Measurements from ENCODE around the gene NOS1AP.

NOS1AP gene

DNA sequence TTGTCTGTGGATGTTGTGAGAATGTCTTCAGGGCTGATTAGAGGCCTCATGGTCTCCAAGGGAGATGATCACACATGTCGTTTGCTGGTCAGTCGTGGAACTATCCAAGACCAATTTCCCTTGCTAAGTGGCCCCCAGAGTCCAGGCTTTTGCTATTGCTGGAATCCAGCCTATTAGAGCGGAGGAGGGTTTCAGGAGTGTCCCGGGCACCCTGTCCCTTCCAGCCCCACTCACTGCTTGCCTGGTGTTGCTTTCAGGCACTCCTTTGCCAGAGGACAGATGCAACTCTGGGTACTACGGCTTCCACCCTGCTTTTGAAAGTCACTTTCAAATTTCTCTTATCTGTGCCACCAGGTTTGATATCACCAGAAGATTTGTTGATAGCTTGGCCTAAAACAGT, 149.1 kb downstream of the NOS1AP start:
- DNase-seq (ENCODE audit: low read depth in 2 of 2): no peak

DNA sequence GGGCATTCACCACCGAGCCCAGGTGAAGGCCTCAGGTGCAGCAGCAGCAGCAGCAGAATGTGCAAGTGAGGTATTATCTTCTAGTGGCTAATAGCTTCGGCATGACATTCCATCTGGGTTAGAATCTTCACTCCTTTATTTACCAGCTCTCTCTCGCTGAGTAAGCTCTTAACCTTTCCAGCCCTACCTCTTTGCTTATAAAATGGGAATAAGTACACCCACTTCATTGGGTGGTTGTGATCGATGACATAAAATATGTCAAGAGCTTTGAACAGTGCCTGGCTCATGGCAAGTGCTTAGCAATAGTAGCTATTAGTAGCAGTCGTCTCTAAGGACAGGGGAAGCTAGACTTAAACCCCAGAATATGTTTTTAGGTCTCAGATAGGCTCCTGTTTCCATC, 149.5 kb downstream of the NOS1AP start:
- DNase-seq (ENCODE audit: low read depth in 2 of 2): no peak

GRCh38 chr1:162219461-162219860, 150.0 kb downstream of the NOS1AP start:
- DNase-seq (ENCODE audit: low read depth in 2 of 2): no peak

DNA sequence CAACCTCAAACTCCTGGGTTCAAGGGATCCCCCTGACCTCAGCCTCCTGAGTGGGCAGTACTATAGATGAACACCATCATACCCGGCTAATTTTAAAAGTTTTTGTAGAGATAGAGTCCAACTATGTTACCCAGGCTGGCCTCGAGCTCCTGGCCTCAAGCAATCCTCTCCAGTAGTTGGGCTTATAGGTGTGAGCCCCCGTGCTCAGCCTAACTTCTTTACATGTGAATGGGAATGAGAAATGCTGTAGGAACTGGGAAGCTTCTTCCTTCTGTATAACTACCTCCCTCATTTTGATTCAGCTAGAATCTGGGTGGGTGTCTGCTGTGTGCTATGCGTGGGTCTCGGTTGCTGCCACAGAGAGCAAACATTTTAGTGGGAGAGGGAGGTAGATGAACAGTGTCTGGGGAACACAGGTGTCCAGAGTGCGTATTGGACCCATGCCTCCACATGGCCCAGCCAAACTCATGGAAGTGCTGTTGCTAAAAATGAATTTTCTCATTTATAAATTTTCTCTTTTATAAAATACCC, 150.6 kb downstream of the NOS1AP start:
- DNase-seq (ENCODE audit: low read depth in 2 of 2): no peak

- no peak for DNase-seq (ENCODE audit: low read depth in 2 of 2)
These were observed 152.5 kb downstream of the NOS1AP start for GRCh38 chr1:162222014-162222413.

- no peak for DNase-seq (ENCODE audit: low read depth in 2 of 2)
These were observed 153.2 kb downstream of the NOS1AP start for GRCh38 chr1:162222730-162223129.

DNA sequence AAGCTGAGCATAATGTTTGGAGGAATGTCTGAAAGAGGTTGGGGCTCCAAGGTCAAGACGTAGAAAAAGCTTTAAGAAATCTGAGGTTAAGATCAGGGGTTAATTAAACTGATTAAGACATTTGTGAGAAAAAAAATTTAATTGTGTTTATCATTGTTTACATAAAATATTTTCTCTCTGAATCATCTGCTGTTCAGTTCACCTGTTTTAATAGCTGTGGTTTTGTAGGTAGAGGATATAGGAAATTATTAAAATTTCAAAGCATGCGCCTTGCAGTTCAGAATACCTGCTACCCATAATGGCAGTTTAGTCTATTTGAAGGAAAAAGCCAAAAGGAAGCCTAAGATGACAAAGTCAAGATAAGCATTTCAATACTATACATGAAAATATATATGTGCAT, 154.0 kb downstream of the NOS1AP start:
- DNase-seq (ENCODE audit: low read depth in 2 of 2): no peak

DNA sequence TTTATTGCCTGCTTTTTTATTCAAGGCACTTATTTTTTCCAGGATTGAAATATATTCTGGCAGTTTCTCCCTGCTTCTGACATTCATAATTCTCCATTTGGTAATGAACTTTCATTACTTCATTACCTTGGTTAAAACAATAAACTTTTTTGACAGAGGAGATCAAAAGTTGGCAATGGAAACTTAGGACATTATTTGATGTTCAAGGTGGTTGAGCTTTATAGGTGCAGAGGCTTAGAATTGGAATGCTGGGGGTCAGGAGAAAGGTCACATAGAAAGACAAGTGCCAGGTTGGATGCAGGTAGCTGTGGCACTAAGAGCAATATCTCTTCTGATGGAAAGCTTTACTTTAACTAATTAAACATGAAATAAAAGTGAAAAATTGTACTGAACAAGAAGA, 154.8 kb downstream of the NOS1AP start:
- DNase-seq (ENCODE audit: low read depth in 2 of 2): no peak

GRCh38 chr1:162228586-162228985, 159.1 kb downstream of the NOS1AP start:
- no peak for DNase-seq (ENCODE audit: low read depth in 2 of 2)

- DNase-seq (ENCODE audit: low read depth in 2 of 2): no peak
These were observed 160.1 kb downstream of the NOS1AP start for GRCh38 chr1:162229549-162229948.

GRCh38 chr1:162230096-162230495, 160.6 kb downstream of the NOS1AP start:
- DNase-seq (ENCODE audit: low read depth in 2 of 2): no peak

DNA sequence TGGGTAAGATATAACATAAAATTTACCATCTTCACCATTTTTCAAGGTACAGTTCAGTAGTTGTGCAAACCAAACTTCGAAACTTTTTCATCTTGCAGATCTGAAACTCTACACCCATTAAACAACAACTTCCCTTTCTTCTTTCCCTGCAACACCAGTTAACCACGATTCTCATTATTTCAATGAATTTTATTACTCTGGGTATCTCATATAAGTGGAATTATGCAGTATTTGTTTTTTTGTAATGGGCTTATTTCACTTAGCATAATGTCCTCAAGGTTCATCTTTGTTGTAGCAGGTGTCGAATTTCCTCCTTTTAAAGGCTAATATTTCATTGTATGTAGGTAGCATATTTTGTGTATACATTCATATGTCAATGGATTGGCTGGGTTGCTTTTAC, 161.0 kb downstream of the NOS1AP start:
- no peak for DNase-seq (ENCODE audit: low read depth in 2 of 2)

DNA sequence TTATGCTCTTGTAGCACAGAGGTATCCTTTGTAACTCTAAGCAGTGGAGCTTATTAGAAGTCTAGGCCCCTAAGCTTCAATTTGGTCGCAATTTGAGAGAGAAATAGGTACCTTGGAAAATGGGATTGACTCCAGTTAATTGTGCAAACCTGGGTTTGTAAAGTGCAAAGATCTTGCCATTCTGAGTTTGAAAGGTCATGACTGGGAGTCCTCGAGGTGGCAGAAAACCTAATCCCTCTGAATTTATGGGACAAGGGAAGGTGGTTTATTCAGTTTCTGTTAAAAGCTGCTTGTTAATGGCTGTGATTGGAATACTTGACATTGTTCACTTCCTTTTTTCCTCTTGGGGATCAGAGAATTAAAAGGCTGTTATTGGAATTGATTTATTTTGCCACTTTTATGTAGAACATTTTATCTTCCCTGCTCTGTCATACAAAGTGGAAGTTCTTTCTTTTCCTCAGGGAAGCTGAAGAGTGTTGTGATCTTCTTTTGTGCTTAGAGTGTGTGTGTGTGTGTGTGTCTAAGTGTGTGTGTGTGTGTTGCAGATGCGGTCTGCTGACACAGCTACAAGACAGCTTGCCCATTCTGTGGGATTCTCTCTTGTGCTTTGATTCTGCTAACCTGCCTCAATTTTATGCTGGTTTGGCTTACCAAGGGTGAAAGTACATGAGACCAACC, 162.7 kb downstream of the NOS1AP start:
- no peak for DNase-seq (ENCODE audit: low read depth in 2 of 2)

DNA sequence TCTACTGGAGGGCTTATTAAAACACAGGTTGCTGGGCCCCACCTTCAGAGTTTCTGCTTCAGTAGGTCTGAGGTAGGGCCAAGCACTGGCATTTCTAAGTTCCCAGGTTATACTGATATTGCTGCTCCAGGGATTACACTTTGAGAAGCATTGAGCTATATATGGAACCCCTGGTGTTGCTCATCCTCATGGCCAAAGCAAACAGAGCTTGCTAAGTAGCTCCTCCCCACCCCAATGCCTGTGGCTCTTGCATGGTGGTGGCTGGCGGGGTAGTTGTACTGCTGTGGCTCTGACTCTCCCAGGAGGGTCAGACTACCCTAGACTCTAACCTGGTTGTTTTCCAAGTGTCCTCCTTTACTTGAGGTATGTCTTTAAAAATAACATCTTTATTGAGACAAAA, 163.6 kb downstream of the NOS1AP start:
- DNase-seq (ENCODE audit: low read depth in 2 of 2): no peak

DNA sequence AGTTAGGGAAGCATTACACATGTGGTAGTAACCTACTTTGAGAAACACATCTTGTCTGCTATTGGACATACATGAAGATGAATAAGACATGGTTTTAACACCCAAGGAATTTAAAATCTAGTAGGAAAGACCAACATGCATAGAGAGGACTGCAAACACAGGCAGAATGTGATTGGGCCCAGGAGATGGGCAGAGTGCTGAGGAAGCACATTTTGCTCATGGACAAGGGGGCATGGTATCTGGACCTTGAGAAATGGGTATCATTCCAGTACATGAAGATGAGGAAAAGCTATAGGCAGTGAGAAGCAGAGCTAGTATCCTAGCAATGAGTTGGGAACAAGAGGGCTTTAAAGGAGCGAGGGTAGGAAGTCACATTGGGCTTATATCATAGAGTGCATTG, 164.4 kb downstream of the NOS1AP start:
- DNase-seq (ENCODE audit: low read depth in 2 of 2): no peak

- no peak for DNase-seq (ENCODE audit: low read depth in 2 of 2)
These were observed 165.1 kb downstream of the NOS1AP start for GRCh38 chr1:162234571-162234970.

DNA sequence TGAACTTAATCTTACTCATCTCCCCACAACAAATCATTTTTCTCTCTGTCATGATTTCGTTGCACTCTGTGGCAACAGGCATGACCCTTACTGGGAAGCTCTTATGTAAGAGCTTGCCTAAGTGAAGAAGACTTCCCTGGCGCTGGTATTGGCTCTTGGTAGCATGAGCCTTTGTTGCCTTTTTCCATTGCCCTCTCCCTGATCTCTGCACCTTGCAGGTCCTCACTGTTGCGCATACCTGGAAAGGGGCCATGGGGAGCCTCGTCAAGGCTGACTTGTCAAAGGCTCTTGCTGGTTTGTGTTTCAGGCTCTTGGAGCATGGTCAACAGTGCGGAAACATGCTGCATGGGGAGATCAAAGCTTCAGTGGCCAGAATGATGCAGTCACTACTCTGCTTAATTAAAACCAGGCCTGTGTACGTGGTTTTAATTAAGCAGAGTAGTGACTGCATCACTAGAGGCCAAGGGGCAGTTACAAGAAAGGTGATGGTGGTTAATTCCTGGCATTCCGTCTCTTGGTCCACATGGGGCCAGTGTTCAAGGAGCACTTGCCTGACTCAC, 165.8 kb downstream of the NOS1AP start:
- DNase-seq (ENCODE audit: low read depth in 2 of 2): no peak

DNA sequence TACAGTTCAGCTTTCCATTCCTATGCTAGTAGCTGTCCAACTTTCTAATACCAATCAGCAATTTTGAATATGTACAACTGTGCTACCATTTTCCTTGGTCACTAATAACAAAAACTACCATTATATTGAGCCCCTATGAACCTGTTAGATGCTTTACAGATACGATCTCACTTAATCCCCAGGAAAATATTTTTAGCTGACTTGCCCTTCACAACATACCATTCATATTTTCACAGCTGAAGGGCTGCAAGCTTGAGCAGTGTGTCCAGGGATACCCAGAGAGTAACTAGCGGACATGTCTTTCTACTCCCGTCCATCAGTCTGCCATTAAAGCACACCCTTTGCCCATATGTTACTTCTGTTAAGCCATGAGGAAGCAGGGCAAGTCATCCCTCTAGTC, 166.7 kb downstream of the NOS1AP start:
- no peak for DNase-seq (ENCODE audit: low read depth in 2 of 2)

DNA sequence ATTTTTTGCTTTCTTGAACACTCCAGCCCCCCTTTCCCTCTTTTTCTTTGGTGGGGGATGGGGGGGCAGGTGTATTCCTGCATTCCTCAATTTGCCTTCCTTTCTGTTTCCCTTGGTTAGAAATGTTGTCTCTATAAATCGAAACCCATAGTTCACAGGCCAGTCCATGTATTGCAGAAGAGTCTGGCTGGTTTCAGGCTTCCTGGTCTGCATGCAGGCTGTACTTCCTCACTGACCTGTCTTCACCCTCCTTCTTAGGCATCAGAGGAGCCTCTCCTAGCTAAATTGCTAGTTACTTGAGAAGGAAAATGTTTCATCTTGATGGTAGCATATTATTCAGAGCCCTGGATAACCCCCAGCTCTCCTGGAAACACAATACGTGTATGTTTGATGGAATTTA, 167.1 kb downstream of the NOS1AP start:
- DNase-seq (ENCODE audit: low read depth in 2 of 2): no peak

DNA sequence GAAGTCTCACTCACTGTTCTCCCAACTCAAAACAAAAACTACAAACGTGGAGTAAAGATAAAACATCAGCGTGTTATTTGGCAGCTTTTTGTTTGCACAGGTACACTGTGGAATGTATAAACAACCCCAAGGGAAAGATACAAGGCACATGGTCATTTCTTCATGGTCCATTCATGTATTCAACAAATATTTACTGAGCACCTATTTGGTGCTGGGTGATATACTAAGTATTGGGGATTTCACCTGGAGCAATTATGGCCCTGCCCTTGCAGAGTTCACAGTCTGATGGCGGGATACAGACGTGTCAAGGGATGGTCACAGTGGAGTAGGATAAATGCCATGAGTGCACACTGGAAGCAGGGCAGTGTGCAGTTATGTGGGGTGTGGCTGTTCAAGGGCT, 171.1 kb downstream of the NOS1AP start:
- DNase-seq (ENCODE audit: low read depth in 2 of 2): no peak

DNA sequence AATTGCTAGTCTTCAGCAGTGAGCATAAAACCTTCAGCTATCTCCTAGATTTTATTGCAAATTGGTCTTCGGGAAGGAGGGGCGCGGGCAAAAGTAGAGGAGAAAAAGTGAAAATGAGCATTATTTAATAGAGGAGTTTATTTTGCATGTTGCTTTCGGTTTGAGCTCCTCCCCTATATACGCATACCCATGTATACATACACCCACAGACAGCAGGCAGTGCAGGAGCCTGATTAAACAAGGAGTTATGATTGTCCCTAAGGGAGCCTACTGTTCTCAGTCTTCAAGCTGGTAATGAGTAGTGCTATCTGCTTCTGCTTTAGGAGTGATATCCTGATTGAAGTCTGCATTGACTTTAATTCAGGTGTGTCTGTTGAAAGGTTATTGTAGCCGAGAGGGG, 173.3 kb downstream of the NOS1AP start:
- DNase-seq (ENCODE audit: low read depth in 2 of 2): no peak

DNA sequence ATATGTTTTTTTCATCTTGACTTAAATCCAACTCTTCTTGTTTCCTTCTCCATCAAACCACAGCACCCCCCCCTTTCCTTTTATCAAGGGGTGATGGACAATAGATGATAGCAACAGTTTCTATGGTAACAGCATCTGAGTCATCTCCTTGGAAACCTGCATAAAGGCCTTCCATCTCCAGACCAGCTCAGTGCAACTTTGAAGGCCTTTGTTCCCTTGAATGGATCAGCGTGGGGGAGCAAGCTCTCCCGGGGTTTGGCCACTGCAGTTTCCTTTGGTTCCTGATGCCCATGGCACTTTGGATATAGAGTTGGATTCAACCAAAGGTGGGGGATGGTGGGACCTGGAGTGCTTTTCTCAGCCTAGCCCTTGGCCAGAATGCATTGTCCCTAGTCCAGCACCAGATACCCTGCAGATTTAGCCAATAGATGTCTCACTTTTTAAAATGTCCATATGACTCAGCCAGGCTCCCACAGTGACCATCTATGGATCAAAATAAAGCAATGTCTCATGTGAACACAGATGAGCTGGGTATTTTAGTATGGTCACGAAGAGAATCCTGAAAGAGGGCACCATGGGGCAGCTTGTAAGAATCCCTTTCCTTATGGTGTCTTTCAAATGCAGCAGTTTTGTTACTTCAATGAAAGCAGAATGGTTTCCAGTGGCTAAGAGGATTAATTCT, 179.5 kb downstream of the NOS1AP start:
- no peak for DNase-seq (ENCODE audit: low read depth in 2 of 2)
